Calu3 (cell line): ENCODE results near the gene UFD1. TPM values are rescaled to one million over a fixed set of nuclear protein-coding genes. Genes with fewer than 3 reads are reported as not detected.

Experiments used
- BruUV-seq: library from RNA; stranded (reverse); fragments of 400-500 nt; replicated peaks from 2 replicates; lab custom pipeline; 2021; lab: Mats Ljungman, UMichigan
- CTCF ChIA-PET: fragments of 300-600 bp; sonication (Branson Sonifier 250); formaldehyde crosslinking; loops from one replicate; lab custom pipeline; 2022; ENCODE audit warnings: antibody characterized with exemption; lab: Charles Lee
- DNase-seq: peaks from one replicate; pipeline ENCODE4 v3.0.0; 2022
- H3K27ac Mint-ChIP-seq: one replicate; pipeline ENCODE4 v1.8.0; 2022; ENCODE audit warnings: mixed read lengths; ENCODE audit not compliant: unreplicated experiment
- H3K27me3 Mint-ChIP-seq: one replicate; pipeline ENCODE4 v1.8.0; 2022; ENCODE audit warnings: mixed read lengths; ENCODE audit not compliant: unreplicated experiment
- H3K36me3 Mint-ChIP-seq: one replicate; pipeline ENCODE4 v1.8.0; 2022; ENCODE audit warnings: mild to moderate bottlenecking, moderate library complexity, mixed read lengths; ENCODE audit not compliant: insufficient read depth, unreplicated experiment
- H3K4me1 Mint-ChIP-seq: one replicate; pipeline ENCODE4 v1.8.0; 2022; ENCODE audit warnings: mild to moderate bottlenecking, low read depth, mixed read lengths; ENCODE audit not compliant: unreplicated experiment
- H3K4me3 Mint-ChIP-seq: one replicate; pipeline ENCODE4 v1.8.0; 2022; ENCODE audit warnings: mild to moderate bottlenecking, low read depth, moderate library complexity, mixed read lengths; ENCODE audit not compliant: unreplicated experiment
- H3K9me3 Mint-ChIP-seq: one replicate; pipeline ENCODE4 v1.8.0; 2022; ENCODE audit warnings: low read depth, mixed read lengths; ENCODE audit not compliant: unreplicated experiment
- intact Hi-C: fragments of 100-400 bp; cut with micrococcal nuclease; formaldehyde crosslinking; loops from one replicate; pipeline ENCODE4 v1.10.0; 2022; ENCODE audit not compliant: unreplicated experiment
- total RNA-seq: library from RNA; stranded (reverse); gene quantifications from 2 replicates; pipeline ENCODE4 v1.2.3, GENCODE V29; 2022
- TF ChIP-seq, protein P1 (sequence below): fragments of 200-600 bp; IDR thresholded peaks from one replicate; pipeline ENCODE4 v1.8.0; 2022; ENCODE audit warnings: antibody characterized with exemption; ENCODE audit not compliant: unreplicated experiment

Gene UFD1
- total RNA-seq, 1 experiment from 2014 or later = 95.7 TPM

DNA sequence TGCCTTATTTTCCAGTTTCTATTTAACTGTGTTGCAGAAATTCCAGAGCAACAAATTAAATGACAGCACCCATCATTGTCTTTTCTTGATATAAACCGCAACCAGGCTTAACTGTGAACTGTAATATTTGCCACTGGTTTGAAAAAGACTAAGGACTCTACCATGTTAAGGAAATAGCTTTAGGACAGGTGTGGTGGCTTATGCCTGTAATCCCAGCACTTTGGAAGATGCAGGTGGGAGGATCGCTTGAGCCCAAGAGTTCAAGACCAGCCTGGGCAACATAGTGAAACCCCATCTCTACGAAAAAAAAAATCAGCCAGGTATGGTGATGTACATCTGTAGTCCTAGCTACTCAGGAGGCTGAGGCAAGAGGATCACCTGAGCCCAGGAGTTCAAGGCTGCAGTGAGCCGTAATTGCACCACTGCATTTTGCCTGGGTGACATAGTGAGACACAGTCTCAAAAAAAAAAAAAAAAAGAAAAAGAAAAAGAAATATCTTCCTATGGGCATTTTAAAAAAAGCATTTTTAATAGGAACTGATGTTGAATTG, 76.3 kb downstream of the UFD1 start:
- peaks cover 13% of the 10 kb centered on the region for H3K36me3 Mint-ChIP-seq
- no TSS peak for BruUV-seq
- CTCF ChIA-PET = interaction anchor here (0.6 kb wide), 1 partner anchor 254 kb away, joined by 3 read pairs; no protein-coding TSS in a partner anchor
- intact Hi-C loops = no loop called here
- no peak overlapping the region for H3K4me3 Mint-ChIP-seq
- H3K4me1 Mint-ChIP-seq = no peaks in the 10 kb centered on the region
- no peak overlapping the region for H3K27ac Mint-ChIP-seq
- TF ChIP-seq, protein P1, sequence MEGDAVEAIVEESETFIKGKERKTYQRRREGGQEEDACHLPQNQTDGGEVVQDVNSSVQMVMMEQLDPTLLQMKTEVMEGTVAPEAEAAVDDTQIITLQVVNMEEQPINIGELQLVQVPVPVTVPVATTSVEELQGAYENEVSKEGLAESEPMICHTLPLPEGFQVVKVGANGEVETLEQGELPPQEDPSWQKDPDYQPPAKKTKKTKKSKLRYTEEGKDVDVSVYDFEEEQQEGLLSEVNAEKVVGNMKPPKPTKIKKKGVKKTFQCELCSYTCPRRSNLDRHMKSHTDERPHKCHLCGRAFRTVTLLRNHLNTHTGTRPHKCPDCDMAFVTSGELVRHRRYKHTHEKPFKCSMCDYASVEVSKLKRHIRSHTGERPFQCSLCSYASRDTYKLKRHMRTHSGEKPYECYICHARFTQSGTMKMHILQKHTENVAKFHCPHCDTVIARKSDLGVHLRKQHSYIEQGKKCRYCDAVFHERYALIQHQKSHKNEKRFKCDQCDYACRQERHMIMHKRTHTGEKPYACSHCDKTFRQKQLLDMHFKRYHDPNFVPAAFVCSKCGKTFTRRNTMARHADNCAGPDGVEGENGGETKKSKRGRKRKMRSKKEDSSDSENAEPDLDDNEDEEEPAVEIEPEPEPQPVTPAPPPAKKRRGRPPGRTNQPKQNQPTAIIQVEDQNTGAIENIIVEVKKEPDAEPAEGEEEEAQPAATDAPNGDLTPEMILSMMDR = no peak
- DNase-seq = no peak
- H3K27me3 Mint-ChIP-seq = no peaks in the 10 kb centered on the region
- no peaks in the 10 kb centered on the region for H3K9me3 Mint-ChIP-seq

DNA sequence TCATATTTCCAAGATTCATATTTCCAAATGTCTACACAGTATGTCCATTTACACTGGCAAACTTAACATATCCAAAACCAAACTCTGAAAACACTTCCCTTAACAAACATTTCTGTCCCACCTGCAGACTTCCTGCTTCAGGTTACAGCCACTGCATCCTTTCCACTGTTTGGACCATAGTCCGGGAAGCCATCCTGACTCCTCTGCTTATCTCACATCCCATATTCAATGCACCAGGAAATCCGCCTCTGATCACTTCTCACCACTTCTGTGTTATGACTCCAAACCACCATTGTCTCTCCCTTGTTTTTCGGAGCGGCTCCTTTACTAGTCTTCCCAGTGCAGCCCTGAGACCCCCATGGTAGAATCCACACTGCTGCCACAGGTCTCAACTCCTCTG, 77.5 kb downstream of the UFD1 start:
- no peaks in the 10 kb centered on the region for H3K9me3 Mint-ChIP-seq
- no peaks in the 10 kb centered on the region for H3K27me3 Mint-ChIP-seq
- BruUV-seq = no TSS peak
- H3K4me1 Mint-ChIP-seq = no peaks in the 10 kb centered on the region
- no peak for DNase-seq
- peaks cover 2% of the 10 kb centered on the region for H3K36me3 Mint-ChIP-seq
- intact Hi-C loops = no loop called here
- no peak overlapping the region for H3K27ac Mint-ChIP-seq
- TF ChIP-seq, protein P1 = no peak
- CTCF ChIA-PET = no interaction called here
- H3K4me3 Mint-ChIP-seq = no peak overlapping the region

DNA sequence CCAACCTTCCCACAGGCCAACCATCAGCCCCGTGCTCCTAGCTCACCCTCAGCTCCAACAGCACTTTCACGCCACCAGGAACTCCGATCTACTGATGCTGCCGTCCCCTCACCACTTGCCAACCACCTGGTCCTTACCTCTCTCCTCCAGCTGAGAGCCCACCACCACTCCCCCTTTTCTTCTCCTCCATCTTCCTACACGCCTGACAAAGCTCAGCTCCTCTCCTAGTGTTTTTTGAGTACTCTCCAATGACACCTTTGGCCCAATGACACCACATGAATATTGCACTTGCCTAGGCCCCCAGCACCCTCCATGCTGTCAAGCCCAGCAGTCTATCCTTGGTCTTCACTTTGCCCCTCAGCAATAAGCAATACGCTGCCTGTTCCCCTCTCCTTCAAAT, 78.1 kb downstream of the UFD1 start:
- Mint-ChIP-seq H3K4me3 (no peak overlapping the region), H3K9me3 (no peaks in the 10 kb centered on the region), H3K36me3 (no peaks in the 10 kb centered on the region), H3K27ac (no peak overlapping the region), H3K27me3 (no peaks in the 10 kb centered on the region), H3K4me1 (no peaks in the 10 kb centered on the region)
- TF ChIP-seq, protein P1 = no peak
- intact Hi-C loops = no loop called here
- DNase-seq = no peak
- no TSS peak for BruUV-seq
- CTCF ChIA-PET = no interaction called here

Other genes with a start within 250 kb of the UFD1 start
- 2.9 and 4.4 TPM in 2 replicates for gene CLTCL1, start 187.5 kb downstream of the UFD1 start, total RNA-seq
- gene HIRA, start 47.5 kb downstream of the UFD1 start, total RNA-seq = 32.0 and 36.4 TPM in 2 replicates
- 38.0 and 38.6 TPM in 2 replicates for gene MRPL40, start 46.6 kb downstream of the UFD1 start, total RNA-seq
- 15.7 and 17.7 TPM in 2 replicates for gene C22orf39, start 31.5 kb downstream of the UFD1 start, total RNA-seq
- 45.0 and 52.8 TPM in 2 replicates for gene CDC45, start 727 bp upstream of the UFD1 start, total RNA-seq
- gene CLDN5, start 45.2 kb upstream of the UFD1 start, total RNA-seq = not detected in 2 replicates
- 2.3 and 3.3 TPM in 2 replicates for gene SEPTIN5, start 235.3 kb upstream of the UFD1 start, total RNA-seq
- gene GP1BB, start 244.3 kb upstream of the UFD1 start, total RNA-seq = not detected in 2 replicates